SU-DHL-6 (cell line): ENCODE measurements around the gene DPPA2.

ENCODE experiments used
- H2AFZ ChIP-seq: fragments of 200-600 bp; sonication (generic); 2 replicates; pipeline ENCODE4 v1.6.1; 2014; ENCODE audit warnings: low read depth, mild to moderate bottlenecking, moderate library complexity, mixed read lengths, antibody characterized with exemption, low read length; ENCODE audit not compliant: severe bottlenecking
- H3F3A ChIP-seq: fragments of 200-600 bp; shearing (Covaris generic); 2 replicates; pipeline ENCODE4 v1.6.0; 2016; ENCODE audit warnings: antibody characterized with exemption, mild to moderate bottlenecking; ENCODE audit not compliant: insufficient read depth
- H3K27ac ChIP-seq: fragments of 200-600 bp; sonication (generic); 2 replicates; pipeline ENCODE4 v1.5.1; 2016; ENCODE audit warnings: low read depth, mild to moderate bottlenecking, low read length, moderate library complexity, mixed read lengths
- H3K27me3 ChIP-seq: fragments of 200-600 bp; sonication (generic), shearing (Covaris generic); 2 replicates; pipeline ENCODE4 v1.6.0; 2014; ENCODE audit warnings: mild to moderate bottlenecking, low read length
- H3K36me3 ChIP-seq: fragments of 200-600 bp; sonication (generic); 2 replicates; pipeline ENCODE4 v1.6.1; 2014; ENCODE audit warnings: mild to moderate bottlenecking, low read length, mixed read lengths
- H3K4me2 ChIP-seq: fragments of 300-600, 200-600 bp; shearing (Covaris generic), sonication (generic); 2 replicates; pipeline ENCODE4 v1.6.0; 2014; ENCODE audit warnings: low read length, low read depth, mild to moderate bottlenecking; ENCODE audit not compliant: poor library complexity, severe bottlenecking
- H3K4me3 ChIP-seq: fragments of 200-600 bp; sonication (generic); 2 replicates; pipeline ENCODE4 v1.5.1; 2014; ENCODE audit warnings: antibody characterized with exemption, low read length, mild to moderate bottlenecking, mixed read lengths; ENCODE audit not compliant: insufficient read depth, poor library complexity, severe bottlenecking
- H3K79me2 ChIP-seq: fragments of 200-600 bp; sonication (generic); 2 replicates; pipeline ENCODE4 v1.6.1; 2014; ENCODE audit warnings: mild to moderate bottlenecking, low read length, moderate library complexity; ENCODE audit not compliant: insufficient read depth
- H3K9ac ChIP-seq: fragments of 200-600 bp; sonication (generic); 2 replicates; pipeline ENCODE4 v1.7.0; 2014; ENCODE audit warnings: mild to moderate bottlenecking, low read length
- H3K9me2 ChIP-seq: fragments of 200-600 bp; sonication (generic); replicated peaks from 2 replicates; pipeline ENCODE4 v1.6.1; 2014; ENCODE audit warnings: low read length; ENCODE audit not compliant: insufficient read depth
- H3K9me3 ChIP-seq: fragments of 200-600 bp; sonication (generic); 2 replicates; pipeline ENCODE4 v1.6.1; 2014; ENCODE audit warnings: low read length, mixed read lengths; ENCODE audit not compliant: insufficient read depth
- H4K20me1 ChIP-seq: fragments of 200-600 bp; sonication (generic); 2 replicates; pipeline ENCODE4 v1.6.1; 2014; ENCODE audit warnings: low read depth, mild to moderate bottlenecking, antibody characterized with exemption, low read length, moderate library complexity, mixed read lengths
- CTCF ChIP-seq: fragments of 200-600 bp; sonication (generic); IDR thresholded peaks from one replicate; pipeline ENCODE4 v1.5.1; 2017; ENCODE audit warnings: antibody characterized with exemption, mild to moderate bottlenecking, low read length, moderate library complexity; ENCODE audit not compliant: insufficient read depth, poor library complexity, severe bottlenecking
- EZH2phosphoT487 ChIP-seq: fragments of 200-600 bp; sonication (generic), shearing (Covaris generic); conservative IDR thresholded peaks from 2 replicates; pipeline ENCODE4 v1.6.1; 2018; ENCODE audit warnings: mild to moderate bottlenecking, antibody characterized with exemption, low read length, moderate library complexity, mixed read lengths

The DPPA2 gene, protein sequence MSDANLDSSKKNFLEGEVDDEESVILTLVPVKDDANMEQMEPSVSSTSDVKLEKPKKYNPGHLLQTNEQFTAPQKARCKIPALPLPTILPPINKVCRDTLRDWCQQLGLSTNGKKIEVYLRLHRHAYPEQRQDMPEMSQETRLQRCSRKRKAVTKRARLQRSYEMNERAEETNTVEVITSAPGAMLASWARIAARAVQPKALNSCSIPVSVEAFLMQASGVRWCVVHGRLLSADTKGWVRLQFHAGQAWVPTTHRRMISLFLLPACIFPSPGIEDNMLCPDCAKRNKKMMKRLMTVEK

GRCh38 chr3:109316162-109316730 is at the start of gene DPPA2:
DPPA2 (minus strand) TSS chr3:109316517; CDS start chr3:109314542, 1,975 bp downstream.
- H3K79me2 ChIP-seq = no peaks in the 10 kb centered on the region
- no peaks in the 10 kb centered on the region for H3F3A ChIP-seq
- TF ChIP-seq EZH2phosphoT487 (no peak), CTCF (no peak)
- no peak within 1 kb of the TSS for H2AFZ ChIP-seq
- no peak within 1 kb of the TSS for H3K27ac ChIP-seq
- no peaks in the 10 kb centered on the region for H4K20me1 ChIP-seq
- H3K9ac ChIP-seq = no peak within 1 kb of the TSS
- H3K9me2 ChIP-seq = no peaks in the 10 kb centered on the region
- no peak within 1 kb of the TSS for H3K4me2 ChIP-seq
- no peak within 1 kb of the TSS for H3K4me3 ChIP-seq
- no peaks in the 10 kb centered on the region for H3K36me3 ChIP-seq
- no peaks in the 10 kb centered on the region for H3K27me3 ChIP-seq
- no peaks in the 10 kb centered on the region for H3K9me3 ChIP-seq

DNA sequence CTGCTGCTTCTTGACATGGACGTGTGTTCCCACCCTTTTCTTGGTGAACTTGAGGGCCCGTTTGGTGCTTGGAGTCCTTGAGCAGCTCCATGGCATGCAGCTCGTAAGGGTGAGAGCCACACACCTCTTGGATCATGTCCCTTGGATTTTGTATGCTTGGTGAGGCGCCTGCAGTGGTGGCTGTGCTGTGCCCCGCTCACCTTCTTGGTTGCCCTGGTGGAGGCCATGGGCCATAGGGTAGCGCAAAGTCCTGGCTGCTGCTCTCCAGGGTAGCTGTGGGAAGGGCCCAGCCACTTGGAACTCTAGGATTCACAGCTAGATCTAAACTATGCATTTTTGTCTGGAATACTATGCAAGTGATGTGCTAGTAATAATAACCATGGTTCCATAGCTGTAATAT is 47.8 kb upstream of the DPPA2 start:
- no peaks in the 10 kb centered on the region for H4K20me1 ChIP-seq
- H3K9me2 ChIP-seq = no peaks in the 10 kb centered on the region
- no peaks in the 10 kb centered on the region for H3F3A ChIP-seq
- no peak overlapping the region for H3K27ac ChIP-seq
- H3K4me3 ChIP-seq = no peak overlapping the region
- H3K36me3 ChIP-seq = no peaks in the 10 kb centered on the region
- H3K9me3 ChIP-seq = no peaks in the 10 kb centered on the region
- no peaks in the 10 kb centered on the region for H3K79me2 ChIP-seq
- H3K9ac ChIP-seq = no peak overlapping the region
- H2AFZ ChIP-seq = no peak overlapping the region
- no peaks in the 10 kb centered on the region for H3K27me3 ChIP-seq
- H3K4me2 ChIP-seq = no peak overlapping the region
- no peak for TF ChIP-seq EZH2phosphoT487
- no peak for TF ChIP-seq CTCF

- Histone ChIP-seq H3K36me3 (no peaks in the 10 kb centered on the region), H3K79me2 (no peaks in the 10 kb centered on the region), H3K9me3 (no peaks in the 10 kb centered on the region), H4K20me1 (no peaks in the 10 kb centered on the region), H3K4me2 (no peak overlapping the region), H3K4me3 (no peak overlapping the region), H3K27me3 (no peaks in the 10 kb centered on the region), H3K27ac (no peak overlapping the region), H3K9ac (no peak overlapping the region), H3K9me2 (no peaks in the 10 kb centered on the region), H3F3A (no peaks in the 10 kb centered on the region), H2AFZ (no peak overlapping the region)
- TF ChIP-seq CTCF (no peak), EZH2phosphoT487 (no peak)
Observed at GRCh38 chr3:109363634-109364033, 47.3 kb upstream of the DPPA2 start.
